Bronchial epithelial cell (primary cell): ENCODE results near the gene CST7. TPM values are rescaled to one million over a fixed set of nuclear protein-coding genes. Genes with fewer than 3 reads are reported as not detected.

Experiments used
- DNase-seq: peaks from one replicate; pipeline ENCODE4 v3.0.0-alpha.2; 2010; ENCODE audit warnings: low read depth
- FAIRE-seq: peaks from 2 replicates; lab custom pipeline; 2011; peaks lifted over from hg19 to GRCh38; lab: Jason Lieb, UNC
- H3K27me3 ChIP-seq: 2 replicates; pipeline ENCODE4 v1.5.1; 2011; ENCODE audit warnings: low read length; ENCODE audit not compliant: control insufficient read depth, insufficient read depth
- H3K36me3 ChIP-seq: 2 replicates; pipeline ENCODE4 v1.5.1; 2011; ENCODE audit warnings: low read length; ENCODE audit not compliant: control insufficient read depth, insufficient read depth
- H3K4me3 ChIP-seq: 2 replicates; pipeline ENCODE4 v1.5.1; 2011; ENCODE audit warnings: mild to moderate bottlenecking, low read depth, low read length, control low read depth
- total RNA-seq: library from RNA; depleted of rRNA; stranded (reverse); fragments of >200 nt; gene quantifications from 2 replicates; pipeline ENCODE4 v1.2.1, GENCODE V29; 2014
- TF ChIP-seq, protein P1 (sequence below): IDR thresholded peaks from 2 replicates; pipeline ENCODE4 v1.5.1; 2011; ENCODE audit warnings: mild to moderate bottlenecking, moderate library complexity, low read length, control low read depth, inconsistent platforms; ENCODE audit not compliant: insufficient read depth, severe bottlenecking

The CST7 gene
- total RNA-seq, 1 donor from 2014 or later: not detected

DNA sequence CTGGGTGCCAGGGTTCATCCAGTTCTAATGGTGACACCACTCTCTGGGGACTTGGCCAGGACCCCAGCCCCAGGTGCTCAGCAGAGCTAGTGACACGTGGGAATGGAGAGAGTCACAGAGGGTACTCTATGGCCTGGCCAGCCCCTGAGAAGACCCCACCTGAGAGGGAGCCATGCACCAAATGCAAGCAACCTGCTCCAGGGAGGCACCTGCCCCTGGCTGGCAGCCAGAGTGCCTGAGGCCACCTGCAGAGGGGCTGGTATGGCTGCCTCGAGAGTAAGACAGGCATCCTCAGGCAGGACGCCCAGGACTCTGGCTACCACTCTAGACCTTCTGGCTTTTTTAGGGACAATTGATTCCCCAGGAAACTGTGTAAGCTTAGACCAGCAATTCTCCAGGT, 38.6 kb upstream of the CST7 start:
- no peak for FAIRE-seq
- no peak for DNase-seq
- Histone ChIP-seq H3K4me3 (no peak overlapping the region), H3K36me3 (no peaks in the 10 kb centered on the region), H3K27me3 (no peaks in the 10 kb centered on the region)
- TF ChIP-seq, protein P1, sequence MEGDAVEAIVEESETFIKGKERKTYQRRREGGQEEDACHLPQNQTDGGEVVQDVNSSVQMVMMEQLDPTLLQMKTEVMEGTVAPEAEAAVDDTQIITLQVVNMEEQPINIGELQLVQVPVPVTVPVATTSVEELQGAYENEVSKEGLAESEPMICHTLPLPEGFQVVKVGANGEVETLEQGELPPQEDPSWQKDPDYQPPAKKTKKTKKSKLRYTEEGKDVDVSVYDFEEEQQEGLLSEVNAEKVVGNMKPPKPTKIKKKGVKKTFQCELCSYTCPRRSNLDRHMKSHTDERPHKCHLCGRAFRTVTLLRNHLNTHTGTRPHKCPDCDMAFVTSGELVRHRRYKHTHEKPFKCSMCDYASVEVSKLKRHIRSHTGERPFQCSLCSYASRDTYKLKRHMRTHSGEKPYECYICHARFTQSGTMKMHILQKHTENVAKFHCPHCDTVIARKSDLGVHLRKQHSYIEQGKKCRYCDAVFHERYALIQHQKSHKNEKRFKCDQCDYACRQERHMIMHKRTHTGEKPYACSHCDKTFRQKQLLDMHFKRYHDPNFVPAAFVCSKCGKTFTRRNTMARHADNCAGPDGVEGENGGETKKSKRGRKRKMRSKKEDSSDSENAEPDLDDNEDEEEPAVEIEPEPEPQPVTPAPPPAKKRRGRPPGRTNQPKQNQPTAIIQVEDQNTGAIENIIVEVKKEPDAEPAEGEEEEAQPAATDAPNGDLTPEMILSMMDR: no peak

DNA sequence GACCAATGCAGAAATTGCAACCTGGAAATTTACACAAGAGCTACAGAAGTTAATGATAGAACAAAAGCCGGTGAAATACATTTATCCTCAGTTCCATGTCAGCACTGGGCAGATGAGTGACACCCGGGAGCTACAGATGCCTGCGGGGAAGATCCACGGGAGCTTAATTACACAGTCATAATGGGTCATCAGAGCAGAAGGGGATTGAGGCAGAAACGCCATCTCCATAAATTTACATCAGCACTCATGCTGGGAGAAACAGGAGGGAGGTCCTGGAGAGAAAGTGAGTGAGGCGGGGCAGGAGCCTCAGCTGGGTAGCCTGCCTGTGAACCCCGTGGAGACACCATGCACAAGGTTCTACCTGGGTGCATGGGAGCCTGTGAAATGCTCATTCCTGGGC, 37.6 kb upstream of the CST7 start:
- H3K4me3 ChIP-seq: no peak overlapping the region
- no peaks in the 10 kb centered on the region for H3K36me3 ChIP-seq
- no peaks in the 10 kb centered on the region for H3K27me3 ChIP-seq
- no peak for FAIRE-seq
- DNase-seq: no peak
- TF ChIP-seq, protein P1: no peak

DNA sequence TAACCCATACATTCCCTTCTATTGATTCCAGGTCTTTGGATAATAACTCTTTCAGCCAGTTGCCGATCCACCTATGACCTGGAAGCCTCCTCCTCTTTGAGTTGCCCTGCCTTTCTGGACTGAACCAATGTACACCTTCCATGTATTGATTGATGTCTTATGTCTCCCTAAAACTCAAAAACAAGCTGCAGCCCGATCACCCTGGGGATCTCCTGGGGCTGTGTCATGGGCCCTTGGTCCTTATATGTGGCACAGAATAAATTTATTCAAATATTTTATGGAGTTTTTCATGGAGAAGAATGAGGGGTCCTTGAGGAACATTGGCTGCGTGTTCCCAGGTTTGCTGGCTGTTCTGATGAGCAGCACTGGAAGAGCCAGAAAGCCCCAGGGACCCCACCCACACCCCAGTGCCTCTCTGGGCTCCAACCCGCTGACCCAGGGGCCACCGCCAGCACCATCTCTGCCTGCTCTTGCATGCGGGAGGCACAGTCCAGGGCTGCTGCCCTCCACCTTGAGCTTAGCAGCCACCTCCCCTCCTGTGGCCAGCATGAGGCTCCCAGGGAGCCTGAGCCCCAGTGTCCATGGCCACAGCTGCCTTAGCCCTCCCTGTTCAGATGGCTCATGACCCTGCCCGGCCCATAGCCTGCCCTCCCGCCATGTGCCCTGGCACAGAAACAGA, 36.5 kb upstream of the CST7 start:
- Histone ChIP-seq H3K27me3 (no peaks in the 10 kb centered on the region), H3K36me3 (no peaks in the 10 kb centered on the region), H3K4me3 (no peak overlapping the region)
- DNase-seq: no peak
- TF ChIP-seq, protein P1: no peak
- no peak for FAIRE-seq

DNA sequence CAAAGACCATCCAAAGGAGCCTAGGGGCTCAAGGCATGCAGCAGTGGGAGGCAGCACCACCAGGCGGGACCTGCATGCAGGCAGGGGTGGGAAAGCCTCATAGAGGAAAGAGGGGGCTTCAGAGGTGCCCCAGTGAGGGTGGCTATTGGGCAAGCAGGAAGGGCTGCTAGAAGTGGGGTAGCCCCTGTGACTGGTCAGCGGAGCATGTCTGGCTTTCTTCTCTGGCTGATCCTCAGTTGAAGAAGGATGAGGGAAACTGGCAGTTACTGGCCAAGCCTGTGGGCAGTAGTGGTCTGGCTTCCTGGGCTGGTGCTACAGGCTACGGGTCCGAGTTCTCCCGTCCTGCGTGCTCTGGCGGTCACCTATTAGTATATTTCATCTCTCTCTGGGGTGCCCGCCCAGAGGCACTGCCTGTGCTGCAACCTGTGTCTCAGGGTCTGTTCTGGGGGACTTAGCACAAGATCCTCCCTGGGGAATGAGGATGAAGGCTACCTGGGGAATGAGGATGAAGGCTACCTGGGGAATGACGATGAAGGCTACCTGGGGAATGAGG, 35.9 kb upstream of the CST7 start:
- Histone ChIP-seq H3K36me3 (no peaks in the 10 kb centered on the region), H3K4me3 (no peak overlapping the region), H3K27me3 (no peaks in the 10 kb centered on the region)
- TF ChIP-seq, protein P1: no peak
- no peak for DNase-seq
- no peak for FAIRE-seq

GRCh38 chr20:24914388-24915241, 34.5 kb upstream of the CST7 start:
- DNase-seq (no peak), FAIRE-seq (no peak)
- Histone ChIP-seq H3K27me3 (no peaks in the 10 kb centered on the region), H3K36me3 (no peaks in the 10 kb centered on the region), H3K4me3 (no peak overlapping the region)
- TF ChIP-seq, protein P1: no peak
